HAP-1 (cell line): ENCODE data around the gene VWCE.
A peak's percentile ranks its signal among the peaks of the same experiment; 100 is the strongest.

Experiments used
- DNase-seq, 2 experiments: peaks; one replicate each; pipeline ENCODE4 v3.0.0-alpha.2; 2016 to 2020; ENCODE audit warnings: low spot score in 2 of 2
- H3K27me3 ChIP-seq: fragments of 250-450 bp; sonication (Bioruptor Pico); 2 replicates; pipeline ENCODE4 v1.5.1; 2020; ENCODE audit warnings: low read depth, mild to moderate bottlenecking, moderate library complexity
- H3K36me3 ChIP-seq: fragments of 250-450 bp; sonication (Bioruptor Pico); replicated peaks from 2 replicates; pipeline ENCODE4 v1.5.1; 2020; ENCODE audit warnings: mild to moderate bottlenecking
- H3K4me1 ChIP-seq: fragments of 250-450 bp; sonication (Bioruptor Pico); 2 replicates; pipeline ENCODE4 v1.5.1; 2020; ENCODE audit warnings: mild to moderate bottlenecking
- H3K4me3 ChIP-seq: fragments of 250-450 bp; sonication (Bioruptor Pico); 2 replicates; pipeline ENCODE4 v1.5.1; 2020; ENCODE audit warnings: mild to moderate bottlenecking, moderate library complexity
- H3K9me3 ChIP-seq: fragments of 250-450 bp; sonication (Bioruptor Pico); 2 replicates; pipeline ENCODE4 v1.5.1; 2020; ENCODE audit warnings: mild to moderate bottlenecking, moderate library complexity
- in situ Hi-C: fragments of 300-500 bp; cut with MboI; formaldehyde crosslinking; loops from 3 replicates; pipeline ENCODE4 v1.14.3; 2020; ENCODE audit warnings: low sequenced_read_pairs, inconsistent platforms, mixed read lengths

Gene VWCE

GRCh38 chr11:61306221-61306620, 11.1 kb upstream of the VWCE start:
- Histone ChIP-seq H3K9me3 (no peaks in the 10 kb centered on the region), H3K4me1 (no peaks in the 10 kb centered on the region), H3K4me3 (no peak overlapping the region), H3K27me3 (no peaks in the 10 kb centered on the region), H3K36me3 (peaks cover 89% of the 10 kb centered on the region)
- no peak for DNase-seq
- in situ Hi-C loops: no loop called here

GRCh38 chr11:61305417-61305816, 10.3 kb upstream of the VWCE start:
- Histone ChIP-seq H3K36me3 (peaks cover 91% of the 10 kb centered on the region), H3K27me3 (no peaks in the 10 kb centered on the region), H3K9me3 (no peaks in the 10 kb centered on the region), H3K4me1 (no peaks in the 10 kb centered on the region), H3K4me3 (no peak overlapping the region)
- DNase-seq: no peak
- in situ Hi-C loops: no loop called here

- H3K4me1 ChIP-seq: no peaks in the 10 kb centered on the region; the same call in 1 of the 2 replicates
- H3K36me3 ChIP-seq: peaks cover 91% of the 10 kb centered on the region
- no peaks in the 10 kb centered on the region for H3K9me3 ChIP-seq
- no peak for DNase-seq
- no peaks in the 10 kb centered on the region for H3K27me3 ChIP-seq
- no peak overlapping the region for H3K4me3 ChIP-seq
- in situ Hi-C loops: no loop called here
These were observed 8.6 kb upstream of the VWCE start for GRCh38 chr11:61303725-61304124.

- no peaks in the 10 kb centered on the region for H3K9me3 ChIP-seq
- in situ Hi-C loops: no loop called here
- H3K4me1 ChIP-seq: peaks cover 9% of the 10 kb centered on the region
- no peak for DNase-seq
- H3K4me3 ChIP-seq: no peak overlapping the region
- peaks cover 80% of the 10 kb centered on the region for H3K36me3 ChIP-seq
- no peaks in the 10 kb centered on the region for H3K27me3 ChIP-seq
These were observed 7.4 kb upstream of the VWCE start for GRCh38 chr11:61302550-61302949.

- DNase-seq: no peak
These were observed 3.6 kb upstream of the VWCE start for GRCh38 chr11:61298663-61299244.

GRCh38 chr11:61297746-61298145, 2.6 kb upstream of the VWCE start:
- Histone ChIP-seq H3K4me1 (peaks cover 18% of the 10 kb centered on the region), H3K36me3 (peaks cover 41% of the 10 kb centered on the region), H3K27me3 (no peaks in the 10 kb centered on the region), H3K4me3 (no peak overlapping the region), H3K9me3 (no peaks in the 10 kb centered on the region)
- in situ Hi-C loops: no loop called here
- peak; percentile 65 to 68 for DNase-seq

More at GRCh38 chr11:61298663-61299244, 3.6 kb upstream of the VWCE start:
- Histone ChIP-seq H3K27me3 (no peaks in the 10 kb centered on the region), H3K4me3 (no peak overlapping the region), H3K4me1 (peaks cover 14% of the 10 kb centered on the region), H3K36me3 (peaks cover 49% of the 10 kb centered on the region), H3K9me3 (no peaks in the 10 kb centered on the region)
- in situ Hi-C loops: no loop called here

- H3K4me3 ChIP-seq: no peak overlapping the region
- DNase-seq: no peak
- in situ Hi-C loops: no loop called here
- no peaks in the 10 kb centered on the region for H3K9me3 ChIP-seq
- H3K36me3 ChIP-seq: peaks cover 37% of the 10 kb centered on the region
- H3K27me3 ChIP-seq: no peaks in the 10 kb centered on the region
- H3K4me1 ChIP-seq: peaks cover 18% of the 10 kb centered on the region
These were observed 2.2 kb upstream of the VWCE start for GRCh38 chr11:61297341-61297740.

- Histone ChIP-seq H3K4me3 (no peak overlapping the region), H3K4me1 (peaks cover 18% of the 10 kb centered on the region), H3K27me3 (no peaks in the 10 kb centered on the region), H3K9me3 (no peaks in the 10 kb centered on the region), H3K36me3 (peaks cover 19% of the 10 kb centered on the region)
- in situ Hi-C loops: no loop called here
- no peak for DNase-seq
These were observed 445 bp upstream of the VWCE start for GRCh38 chr11:61295596-61295926.

- H3K9me3 ChIP-seq: no peaks in the 10 kb centered on the region
- H3K4me3 ChIP-seq: peak overlapping the region; percentile 51
- no peaks in the 10 kb centered on the region for H3K27me3 ChIP-seq
- in situ Hi-C loops: no loop called here
- H3K36me3 ChIP-seq: peaks cover 4% of the 10 kb centered on the region
- peaks cover 18% of the 10 kb centered on the region for H3K4me1 ChIP-seq
- DNase-seq: peak in 1 of 2 experiments; percentile 60
These were observed 1.0 kb downstream of the VWCE start for GRCh38 chr11:61293867-61294716.

GRCh38 chr11:61292356-61292755, 2.8 kb downstream of the VWCE start:
- in situ Hi-C loops: no loop called here
- Histone ChIP-seq H3K4me1 (peaks cover 8% of the 10 kb centered on the region), H3K36me3 (no peaks in the 10 kb centered on the region), H3K4me3 (no peak overlapping the region), H3K9me3 (no peaks in the 10 kb centered on the region), H3K27me3 (no peaks in the 10 kb centered on the region)
- DNase-seq: no peak

- DNase-seq: peak in 1 of 2 experiments; percentile 24
- Histone ChIP-seq H3K36me3 (no peaks in the 10 kb centered on the region), H3K4me3 (no peak overlapping the region), H3K4me1 (peaks cover 7% of the 10 kb centered on the region), H3K9me3 (no peaks in the 10 kb centered on the region), H3K27me3 (no peaks in the 10 kb centered on the region)
- in situ Hi-C loops: no loop called here
These were observed 4.0 kb downstream of the VWCE start for GRCh38 chr11:61290905-61291690.

- no peak overlapping the region for H3K4me3 ChIP-seq
- no peaks in the 10 kb centered on the region for H3K4me1 ChIP-seq
- no peaks in the 10 kb centered on the region for H3K27me3 ChIP-seq
- DNase-seq: no peak
- in situ Hi-C loops: no loop called here
- H3K9me3 ChIP-seq: no peaks in the 10 kb centered on the region
- H3K36me3 ChIP-seq: no peaks in the 10 kb centered on the region
These were observed 7.7 kb downstream of the VWCE start for GRCh38 chr11:61287338-61287977.

- in situ Hi-C loops: no loop called here
- DNase-seq: no peak
- Histone ChIP-seq H3K9me3 (no peaks in the 10 kb centered on the region), H3K27me3 (no peaks in the 10 kb centered on the region), H3K4me1 (no peaks in the 10 kb centered on the region), H3K4me3 (no peak overlapping the region), H3K36me3 (no peaks in the 10 kb centered on the region)
These were observed 11.5 kb downstream of the VWCE start for GRCh38 chr11:61283613-61284012.
